Activated CD8-positive, alpha-beta memory T cell treated with anti-CD3 and anti-CD28 coated beads for 4 hours (primary cell): ENCODE data around the gene IRF2.

Experiments
- DNase-seq, 2 donors: peaks; one replicate each; pipeline ENCODE4 v3.0.0-alpha.2; 2020; ENCODE audit warnings: low read depth in 2 of 2

The IRF2 gene

GRCh38 chr4:184473499-184474262 is 669 bp downstream of the IRF2 start:
- DNase-seq, result peak in 1 of 2 donors; percentile 35

DNA sequence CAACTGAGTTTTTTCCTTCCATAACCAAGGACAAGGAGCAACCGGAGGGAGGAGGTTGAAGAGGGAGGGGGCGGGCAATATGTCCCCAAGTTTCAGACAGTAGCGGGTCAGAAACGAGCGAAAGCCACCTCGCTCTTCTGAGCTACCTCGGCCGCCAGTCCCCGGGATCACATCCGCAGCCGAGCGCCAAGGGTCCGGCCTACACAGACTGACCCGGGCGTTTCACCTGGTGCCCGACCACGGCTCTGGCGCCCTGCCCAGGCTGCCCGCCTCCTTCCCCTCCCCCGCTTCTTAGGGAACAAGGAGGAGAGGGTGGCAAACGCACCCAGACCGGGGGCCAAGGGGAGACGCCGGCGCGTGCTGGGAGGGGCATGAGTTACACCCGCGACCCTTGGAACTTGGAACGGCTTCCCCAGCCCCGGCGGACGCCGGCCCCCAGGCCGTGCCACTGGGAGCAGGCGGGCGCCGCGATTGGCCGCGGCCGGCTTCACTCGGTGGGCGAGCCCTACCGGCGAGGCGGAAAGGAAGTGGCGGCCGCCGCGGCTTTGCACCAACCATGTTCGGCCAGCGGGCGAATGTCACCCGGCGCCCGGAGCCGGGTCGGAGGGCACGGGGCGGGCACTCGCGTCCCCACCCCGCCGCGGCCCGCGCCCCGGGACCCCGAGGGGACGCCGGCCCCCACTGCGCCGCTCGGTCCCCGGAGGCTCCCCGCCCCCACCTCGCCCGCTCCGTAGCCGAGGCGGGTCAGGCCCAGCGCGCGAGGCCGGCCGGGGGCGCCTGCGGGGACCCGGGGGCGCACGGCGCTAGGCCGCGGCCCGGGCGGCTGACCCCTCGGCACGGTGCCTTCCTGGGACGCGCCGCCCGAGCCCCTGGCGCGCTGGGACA is 1.5 kb downstream of the IRF2 start:
- peak in 1 of 2 donors; percentile 19 for DNase-seq

DNA sequence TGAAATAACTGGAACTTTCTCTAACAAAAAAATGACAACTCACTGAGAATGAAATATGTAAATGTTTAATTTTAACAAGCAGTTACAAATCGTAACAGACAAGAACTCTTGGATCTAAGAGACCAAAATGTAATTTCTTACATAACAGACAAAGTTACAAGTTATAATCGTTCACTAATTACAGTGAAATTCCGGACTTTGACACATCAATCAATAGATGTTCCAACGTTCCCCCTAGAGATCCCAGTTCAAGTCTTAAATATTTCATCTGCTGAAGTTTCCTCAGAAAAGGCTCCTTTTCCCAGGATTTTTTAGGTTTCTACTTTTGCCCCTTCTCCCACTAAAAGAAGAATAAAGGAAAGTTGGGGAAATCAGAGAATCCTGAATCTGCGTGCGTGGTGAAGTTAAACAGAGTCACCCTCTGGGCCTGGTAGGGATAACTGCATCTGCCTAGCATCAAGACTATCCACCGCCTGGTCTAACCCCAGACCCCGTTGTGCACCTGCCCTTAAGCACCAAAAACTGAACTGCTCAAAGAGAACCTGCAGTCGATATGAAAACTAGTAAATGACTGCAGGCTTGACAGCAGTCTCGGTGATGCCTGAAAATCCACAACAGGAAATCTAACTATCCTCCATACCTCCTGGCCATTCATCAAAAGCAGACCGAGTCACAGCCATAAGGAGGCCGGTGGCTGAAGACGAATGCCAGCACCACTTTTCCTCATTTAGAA is 2.3 kb downstream of the IRF2 start:
- no peak for DNase-seq

DNA sequence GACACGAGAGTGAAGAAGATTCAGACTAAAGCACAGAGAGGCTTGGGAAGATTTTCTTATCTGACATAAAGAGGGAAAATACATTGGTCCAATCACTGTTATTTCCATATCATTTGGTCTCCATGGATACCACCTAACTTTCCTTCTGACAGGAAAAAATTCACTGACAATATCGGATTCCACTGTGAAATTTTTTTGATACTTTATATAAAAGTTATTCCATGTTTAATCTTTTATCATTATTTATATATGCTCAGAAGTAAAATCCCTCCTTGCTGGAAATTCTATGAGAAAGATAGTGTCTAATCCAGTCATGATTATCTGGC is 3.6 kb downstream of the IRF2 start:
- no peak for DNase-seq

- no peak for DNase-seq
These were observed 7.7 kb downstream of the IRF2 start for GRCh38 chr4:184466634-184467033.

DNA sequence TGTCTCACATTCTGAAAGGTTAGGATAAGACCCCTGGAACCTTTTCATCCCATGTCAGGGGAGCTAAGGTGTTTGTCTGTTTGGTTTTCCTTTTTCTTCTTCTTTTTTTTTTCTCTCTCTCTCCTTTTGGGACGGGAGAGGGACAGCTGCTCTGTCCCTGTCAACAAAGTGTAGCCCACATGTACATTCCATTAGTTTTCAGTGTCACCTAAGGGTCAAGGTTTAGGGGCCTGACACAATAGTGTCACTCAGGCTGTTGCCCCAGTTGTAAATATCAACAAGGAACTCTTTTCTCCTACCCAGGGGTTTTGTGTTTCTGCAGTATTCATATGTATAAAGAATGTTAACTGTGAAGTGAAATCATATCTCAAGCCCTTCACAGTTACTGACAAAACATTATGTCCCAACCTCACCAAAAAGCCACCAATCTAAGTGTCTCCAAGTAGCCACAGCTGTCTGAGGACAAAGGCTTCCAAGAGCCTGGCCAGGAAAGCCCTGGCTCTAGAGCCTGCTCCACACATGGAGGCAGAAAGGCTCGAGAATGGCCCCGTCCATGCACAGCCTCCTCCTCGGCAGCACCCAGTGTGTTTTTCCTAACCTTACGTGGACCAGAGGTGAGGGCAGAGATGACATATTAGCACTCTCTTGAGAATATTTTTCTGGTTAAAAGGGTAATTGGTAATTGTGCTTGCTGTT is 9.4 kb downstream of the IRF2 start:
- no peak for DNase-seq

DNA sequence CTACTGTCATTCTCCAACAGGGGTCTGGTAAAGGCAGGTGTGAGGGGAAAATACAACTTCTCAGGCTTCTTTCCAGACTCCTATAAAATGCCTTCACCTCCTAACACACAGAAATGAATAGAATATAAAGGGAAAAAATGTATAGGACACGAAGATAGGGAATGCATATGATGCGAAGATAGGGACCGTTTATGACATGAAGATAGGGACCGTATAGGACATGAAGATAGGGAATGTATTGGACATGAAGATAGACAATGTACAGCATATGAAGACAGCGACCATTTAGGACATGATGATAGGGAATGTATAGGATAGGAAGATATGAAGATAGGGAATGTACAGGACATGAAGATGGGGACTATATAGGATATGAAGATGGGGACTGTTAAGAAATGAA is 10.5 kb downstream of the IRF2 start:
- no peak for DNase-seq

DNA sequence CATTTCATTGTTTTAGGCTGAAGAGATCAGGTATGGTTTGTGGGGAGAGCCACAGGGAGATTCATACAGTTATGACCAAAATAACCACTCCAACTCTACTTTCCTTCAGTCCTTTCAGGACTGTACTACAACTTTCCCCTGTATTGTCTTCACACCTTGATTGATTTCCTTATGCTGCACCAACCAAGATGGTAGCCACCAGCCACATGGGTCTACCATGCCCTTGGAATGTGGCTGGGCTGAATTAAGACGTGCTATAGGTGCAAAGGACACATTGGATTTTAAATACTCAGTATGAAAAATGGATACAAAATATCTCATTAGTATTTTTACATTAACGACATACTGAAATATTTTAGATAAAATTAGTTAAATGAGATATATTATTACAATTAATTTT is 11.2 kb downstream of the IRF2 start:
- no peak for DNase-seq

- DNase-seq, result no peak
These were observed 11.6 kb downstream of the IRF2 start for GRCh38 chr4:184462724-184463123.

- DNase-seq, result no peak
These were observed 12.5 kb downstream of the IRF2 start for GRCh38 chr4:184461711-184462441.

GRCh38 chr4:184460499-184461285 is 13.7 kb downstream of the IRF2 start:
- no peak for DNase-seq

GRCh38 chr4:184459413-184459812 is 14.9 kb downstream of the IRF2 start:
- DNase-seq, result no peak

- DNase-seq, result no peak
These were observed 16.7 kb downstream of the IRF2 start for GRCh38 chr4:184457535-184458249.

DNA sequence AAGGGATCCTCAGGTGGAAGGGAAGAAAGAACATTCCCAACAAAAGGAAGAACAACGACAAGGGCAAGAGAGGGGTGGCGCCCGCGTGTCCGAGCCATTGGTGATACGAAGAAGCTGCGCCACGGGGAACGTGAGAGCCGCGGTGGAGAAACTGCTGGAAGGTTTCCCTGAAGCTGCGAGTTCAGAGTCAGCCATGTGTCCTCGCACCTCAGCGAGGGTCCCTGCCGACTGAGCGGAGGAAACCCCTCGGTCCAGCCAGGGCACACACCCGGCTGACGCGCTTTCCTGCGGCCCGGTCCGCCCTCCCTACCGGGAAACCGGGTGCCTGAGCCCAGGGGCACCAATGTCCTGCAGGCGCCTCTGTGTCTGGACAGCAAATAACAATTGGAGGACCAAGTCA is 18.0 kb downstream of the IRF2 start:
- no peak for DNase-seq

GRCh38 chr4:184455299-184455698 is 19.1 kb downstream of the IRF2 start:
- no peak for DNase-seq

- DNase-seq, result no peak
These were observed 20.8 kb downstream of the IRF2 start for GRCh38 chr4:184453365-184454160.

GRCh38 chr4:184452740-184453139 is 21.6 kb downstream of the IRF2 start:
- no peak for DNase-seq

DNA sequence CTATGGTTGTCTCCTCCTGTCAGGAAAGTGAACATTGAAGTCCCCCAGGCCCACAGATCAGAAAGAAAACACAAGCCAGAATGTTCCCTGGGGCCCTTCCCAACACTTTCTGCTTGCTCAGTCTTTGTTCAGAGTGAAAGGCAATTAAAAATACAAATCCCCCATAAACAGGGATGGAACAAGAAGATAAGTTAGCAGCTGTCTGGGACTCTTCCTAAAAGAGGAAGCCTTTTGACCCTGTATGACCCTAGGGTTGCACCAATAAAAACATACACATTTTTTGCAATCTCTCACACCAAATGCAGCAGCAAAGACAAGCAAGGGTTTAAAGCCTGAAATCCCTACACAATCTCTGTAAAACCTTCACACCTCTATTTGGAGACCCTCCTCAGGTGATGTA is 22.6 kb downstream of the IRF2 start:
- no peak for DNase-seq
